Urothelium cell line (cell line): Measurements from ENCODE around the gene UNC13C.

Experiments used
- DNase-seq: peaks from one replicate; pipeline ENCODE4 v3.0.0; 2011; ENCODE audit warnings: low spot score, mixed read lengths
- FAIRE-seq: peaks from 2 replicates; lab custom pipeline; 2011; peaks lifted over from hg19 to GRCh38; lab: Jason Lieb, UNC

The UNC13C gene

DNA sequence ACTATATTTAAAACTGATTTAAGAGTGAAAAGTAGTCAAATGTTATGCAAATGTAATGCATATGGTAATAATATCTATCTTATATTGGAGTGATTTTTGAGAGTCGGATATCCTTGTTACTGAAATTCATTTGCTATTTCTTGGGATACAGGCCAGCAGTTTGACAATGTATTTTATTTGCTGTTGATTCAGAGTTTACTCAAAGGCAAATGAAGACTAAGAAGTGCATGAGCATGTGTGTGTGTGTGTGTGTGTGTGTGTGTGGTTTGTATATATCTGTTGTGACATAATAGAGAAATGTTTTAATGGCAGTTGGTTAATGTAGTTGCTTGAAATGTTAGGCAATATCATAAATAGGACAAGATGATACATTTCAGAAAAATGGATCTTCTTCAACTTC, 39.0 kb downstream of the UNC13C start:
- FAIRE-seq (no peak), DNase-seq (no peak)

DNA sequence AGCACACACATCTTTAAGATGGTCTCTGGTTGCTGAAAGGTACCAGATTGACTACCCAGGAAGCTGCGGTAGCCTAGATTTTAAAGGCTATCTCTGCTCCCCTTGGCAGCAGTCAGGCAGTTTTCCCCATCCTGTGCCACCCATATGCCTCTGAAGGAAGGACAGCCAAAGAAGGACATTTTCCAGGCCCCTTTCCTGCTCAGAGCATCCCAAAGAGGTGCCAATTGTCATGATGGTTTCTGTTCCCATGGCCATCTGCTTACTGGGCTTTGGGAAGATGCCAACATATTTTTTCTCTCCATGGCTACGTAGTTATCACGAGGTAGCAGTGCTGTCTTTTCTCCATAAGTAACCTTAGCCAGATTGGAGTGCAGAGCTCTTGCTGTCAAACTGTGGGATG, 39.7 kb downstream of the UNC13C start:
- DNase-seq (no peak), FAIRE-seq (no peak)

DNA sequence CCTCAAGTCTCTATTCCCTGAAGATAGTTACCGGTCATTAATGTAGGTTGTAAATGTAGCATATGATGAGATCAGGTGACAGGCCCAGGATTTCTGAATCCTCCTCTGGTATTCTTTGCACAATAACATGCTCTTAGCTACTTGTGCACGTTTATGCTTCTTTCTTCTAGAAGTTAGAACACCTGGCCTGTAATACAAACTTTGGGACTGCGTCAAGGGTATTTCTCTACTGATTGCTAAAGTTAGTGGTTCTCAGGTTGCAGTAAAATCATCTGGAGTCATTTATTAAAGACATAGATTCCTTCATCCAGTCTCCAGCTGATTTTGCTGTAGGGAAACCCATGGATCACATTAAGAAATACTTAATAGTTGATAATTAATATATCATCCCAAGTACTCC, 48.0 kb downstream of the UNC13C start:
- FAIRE-seq (no peak), DNase-seq (no peak)

DNA sequence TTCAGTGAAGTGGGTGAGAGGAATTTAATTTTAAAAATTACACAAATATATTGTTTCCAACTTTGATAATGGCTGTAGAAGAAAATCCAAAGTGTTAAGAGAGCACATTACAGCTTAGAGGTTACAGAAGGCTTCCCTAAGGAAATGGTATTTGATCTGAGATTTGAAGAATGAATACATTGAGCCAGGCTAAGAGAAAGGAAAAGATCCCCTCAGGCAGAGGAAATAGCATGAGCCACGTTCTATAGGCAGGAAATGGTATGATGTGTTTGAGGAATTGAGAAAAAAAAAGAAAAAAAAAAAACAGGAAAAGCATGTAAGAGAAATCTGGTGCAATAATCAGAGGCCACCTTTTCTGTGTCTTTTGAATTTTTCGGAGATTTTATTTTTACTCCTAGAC, 48.6 kb downstream of the UNC13C start:
- DNase-seq (no peak), FAIRE-seq (no peak)

DNA sequence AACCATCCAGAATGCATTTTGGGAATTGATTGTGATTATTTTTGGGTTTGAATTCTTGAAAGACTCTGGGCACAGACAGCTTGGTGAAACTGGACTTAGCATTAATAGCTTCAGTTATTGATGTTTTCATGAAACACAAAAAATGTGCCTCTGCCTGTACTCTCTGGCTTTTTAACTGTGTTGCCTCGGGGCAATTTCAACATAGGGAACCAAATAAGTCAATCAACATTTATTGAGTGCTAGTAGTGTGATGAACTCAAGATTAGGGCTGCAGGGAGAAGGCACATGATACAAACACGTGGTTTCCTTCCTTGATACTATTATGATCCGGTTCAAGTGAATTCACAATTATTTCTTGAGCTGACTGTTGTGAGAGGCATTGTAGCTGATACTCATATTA, 50.8 kb downstream of the UNC13C start:
- DNase-seq = no peak

DNA sequence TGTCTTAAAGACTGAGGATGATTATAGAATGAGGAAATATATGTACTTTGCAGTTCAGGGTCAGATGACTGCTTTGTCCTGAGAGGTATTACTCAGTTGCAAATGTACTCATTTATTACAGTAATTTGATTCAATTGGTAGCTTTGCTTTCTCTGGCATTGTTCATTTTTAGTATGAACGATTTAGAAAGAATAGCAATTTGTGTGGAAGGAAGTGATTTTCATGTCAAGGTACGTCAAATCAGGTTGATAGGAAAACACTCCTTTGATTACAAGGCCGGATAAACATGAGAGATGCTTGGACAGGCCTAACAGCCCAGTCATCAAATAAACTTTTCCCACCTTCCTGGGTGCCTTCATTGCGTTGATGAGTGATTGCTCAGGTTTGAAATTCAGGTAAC, 53.8 kb downstream of the UNC13C start:
- FAIRE-seq (no peak), DNase-seq (no peak)

More for the DNA sequence above, 50.8 kb downstream of the UNC13C start:
- no peak for FAIRE-seq

DNA sequence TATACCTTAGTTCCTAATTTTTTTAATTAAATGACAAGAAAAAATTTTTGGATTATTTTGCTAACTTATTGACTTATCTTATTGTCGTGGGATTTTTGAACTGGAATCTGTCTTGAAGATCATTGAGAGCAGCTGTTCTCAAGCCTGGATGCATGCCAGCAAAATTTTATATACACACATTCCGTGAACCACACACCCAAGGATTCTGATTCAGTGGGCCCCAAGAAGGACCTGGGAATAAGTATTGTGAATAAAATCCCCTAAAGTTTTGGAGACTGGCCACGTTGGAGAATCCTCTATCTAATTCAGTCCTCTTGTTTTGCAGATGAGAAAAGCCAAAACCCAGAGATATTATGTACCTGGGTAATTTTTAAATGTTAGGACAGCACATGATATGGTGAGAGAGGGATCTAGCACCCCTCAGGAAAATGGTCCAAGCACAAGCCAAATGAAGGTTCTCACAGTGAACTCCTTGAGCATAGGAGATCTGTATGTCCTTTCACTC, 55.2 kb downstream of the UNC13C start:
- DNase-seq (no peak), FAIRE-seq (no peak)

DNA sequence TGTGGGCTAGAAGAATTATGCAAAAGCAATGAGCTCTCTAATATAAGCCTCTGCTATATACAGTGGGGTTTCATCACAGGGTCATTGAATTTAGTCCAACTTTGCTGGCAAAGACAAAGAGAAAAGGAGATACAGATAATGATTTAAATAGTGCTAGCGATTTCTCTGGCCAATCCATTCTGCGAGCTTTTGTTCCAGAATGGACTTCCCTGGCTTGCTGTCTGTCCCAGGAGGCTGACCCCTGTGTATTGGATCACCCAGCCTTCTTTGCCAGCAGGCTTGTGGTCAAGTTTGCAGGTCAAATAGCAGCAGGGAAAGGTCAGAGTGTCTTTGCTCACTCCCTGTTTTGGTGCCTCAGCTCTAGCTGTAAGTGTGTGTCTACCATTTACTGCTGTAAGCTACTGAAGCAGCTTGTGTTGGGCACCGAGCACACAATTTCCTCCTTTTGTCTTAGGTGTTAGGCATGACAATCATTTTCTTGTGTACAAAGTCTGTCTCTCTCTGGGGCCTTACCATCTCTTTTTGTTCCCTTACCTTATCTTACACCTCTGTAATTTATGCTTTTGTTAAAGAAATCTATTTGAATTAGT, 55.7 kb downstream of the UNC13C start:
- FAIRE-seq (no peak), DNase-seq (no peak)

DNA sequence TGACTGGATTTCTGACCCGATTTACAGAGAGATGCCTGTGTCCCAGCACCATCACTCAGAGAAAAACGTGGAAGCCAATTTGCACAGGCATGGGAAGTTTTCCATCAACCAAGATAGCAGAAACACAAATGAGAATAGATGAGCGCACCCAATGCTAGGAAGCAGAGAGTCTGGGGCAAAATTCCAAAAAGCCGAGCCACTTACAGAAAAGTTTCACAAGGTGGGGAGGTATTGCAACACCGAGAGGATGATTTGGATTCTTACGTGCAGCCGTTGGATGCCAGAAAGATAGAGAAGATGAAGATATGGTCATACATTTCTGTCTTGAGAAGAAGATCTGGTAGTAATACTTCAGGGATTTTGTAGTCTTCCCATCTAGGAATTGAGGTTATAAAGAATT, 57.4 kb downstream of the UNC13C start:
- DNase-seq (no peak), FAIRE-seq (no peak)

DNA sequence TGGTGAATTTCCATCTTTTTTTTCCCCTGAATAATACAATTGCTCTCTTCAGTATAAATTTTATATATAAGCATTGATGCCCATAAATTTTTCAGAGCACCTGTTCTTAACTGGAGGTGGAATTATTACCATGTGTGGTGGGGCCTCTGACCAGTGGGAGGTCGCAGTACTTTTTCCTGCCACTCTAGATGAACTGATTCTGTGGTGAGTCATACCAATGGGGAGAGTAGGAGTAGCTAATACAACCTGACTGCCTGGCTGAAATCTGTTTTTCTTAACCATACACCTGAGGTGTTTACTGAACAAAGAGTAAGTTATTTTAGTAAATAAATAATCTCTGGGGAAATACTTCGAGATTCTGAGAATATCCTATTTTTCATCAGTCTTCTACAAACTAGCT, 67.2 kb downstream of the UNC13C start:
- DNase-seq (peak; percentile 5), FAIRE-seq (no peak)

DNA sequence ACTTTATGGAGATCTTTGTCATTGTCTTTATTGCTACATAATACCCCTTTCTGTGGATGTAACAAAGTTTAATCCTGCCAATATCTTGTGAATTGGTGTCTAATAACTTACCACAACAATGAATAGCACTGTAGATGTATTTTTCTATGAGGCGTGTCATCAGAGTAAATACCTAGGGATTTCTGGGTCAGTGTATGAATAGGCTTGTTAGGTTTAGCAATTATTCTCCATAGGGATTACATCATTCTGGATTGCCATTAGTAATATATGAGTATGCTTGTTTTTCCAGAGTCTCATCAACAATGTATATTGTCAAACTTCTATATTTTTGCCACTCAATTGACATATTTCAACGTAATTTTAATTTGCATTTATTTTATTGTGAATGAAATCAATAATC, 67.9 kb downstream of the UNC13C start:
- no peak for FAIRE-seq
- DNase-seq = no peak

DNA sequence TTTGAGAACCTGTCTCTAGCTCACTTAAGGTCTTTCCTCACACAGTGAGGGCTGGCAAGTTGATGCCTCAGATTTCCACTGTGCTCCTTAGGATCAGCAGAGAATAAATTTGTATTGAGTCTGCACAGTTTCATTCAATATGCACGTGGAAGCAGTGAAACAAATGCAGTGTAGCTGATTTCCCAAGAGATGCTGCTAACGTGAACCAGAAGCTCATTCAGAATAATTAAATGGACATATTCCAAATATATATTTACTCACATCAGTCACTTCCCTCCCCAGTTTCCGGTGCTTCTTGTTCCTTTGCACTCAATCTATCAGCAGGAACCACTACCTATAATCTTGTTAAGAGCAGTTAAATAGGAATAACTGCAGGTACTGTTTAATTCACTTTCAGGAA, 86.1 kb downstream of the UNC13C start:
- FAIRE-seq (no peak), DNase-seq (no peak)

DNA sequence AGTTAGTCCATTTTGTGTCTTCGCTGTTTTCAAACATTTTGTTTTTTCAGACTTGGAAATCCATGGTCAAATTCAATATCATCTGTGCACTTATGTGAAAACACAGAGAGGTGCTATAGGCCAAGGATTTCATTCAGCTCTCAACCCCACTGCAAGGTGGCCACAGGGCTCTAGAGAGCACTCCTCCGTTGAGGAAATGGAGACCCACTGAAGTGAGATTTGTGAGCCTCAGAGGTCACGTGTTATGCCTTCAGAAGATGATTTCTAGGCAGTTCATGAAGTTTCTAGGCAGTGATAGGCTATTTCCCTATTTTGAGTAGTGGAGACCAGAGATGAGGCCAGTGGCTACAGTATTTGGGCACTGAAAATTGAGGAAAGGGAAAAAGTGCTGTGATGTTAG, 88.2 kb downstream of the UNC13C start:
- FAIRE-seq = no peak

DNA sequence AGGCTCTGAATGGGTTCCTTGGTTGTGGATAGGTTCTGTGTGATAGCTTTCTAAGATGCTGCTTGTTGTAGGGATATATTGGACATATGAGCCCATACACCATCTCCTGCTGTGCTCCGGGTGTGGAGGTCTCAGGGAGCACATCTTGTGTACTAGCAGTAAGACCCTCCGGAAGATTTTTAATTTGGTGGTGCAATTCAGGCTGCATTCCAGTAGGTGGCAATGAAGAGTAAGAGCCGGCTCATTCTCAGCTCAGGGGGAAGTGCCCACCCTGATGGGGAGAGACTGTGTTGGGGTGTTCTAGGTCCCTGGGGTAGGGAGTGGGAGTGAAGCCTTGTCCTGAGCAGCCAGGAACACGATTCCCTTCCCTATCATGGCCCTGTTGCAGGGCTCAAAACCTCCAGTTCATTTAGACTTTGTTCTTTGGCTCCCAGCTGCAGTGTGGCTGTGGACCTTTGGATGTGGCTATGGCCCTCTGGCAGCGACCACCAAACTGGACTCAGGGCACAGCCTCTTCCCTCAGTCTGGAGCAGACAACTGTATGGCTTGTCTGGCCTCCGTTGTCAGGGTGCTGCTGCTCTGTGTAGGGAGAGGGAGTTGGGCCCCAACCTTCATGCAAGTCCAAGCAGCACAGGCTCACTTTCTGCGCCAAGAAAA, 104.7 kb downstream of the UNC13C start:
- DNase-seq (peak; percentile 10), FAIRE-seq (no peak)

More for the DNA sequence above, 88.2 kb downstream of the UNC13C start:
- DNase-seq = no peak

DNA sequence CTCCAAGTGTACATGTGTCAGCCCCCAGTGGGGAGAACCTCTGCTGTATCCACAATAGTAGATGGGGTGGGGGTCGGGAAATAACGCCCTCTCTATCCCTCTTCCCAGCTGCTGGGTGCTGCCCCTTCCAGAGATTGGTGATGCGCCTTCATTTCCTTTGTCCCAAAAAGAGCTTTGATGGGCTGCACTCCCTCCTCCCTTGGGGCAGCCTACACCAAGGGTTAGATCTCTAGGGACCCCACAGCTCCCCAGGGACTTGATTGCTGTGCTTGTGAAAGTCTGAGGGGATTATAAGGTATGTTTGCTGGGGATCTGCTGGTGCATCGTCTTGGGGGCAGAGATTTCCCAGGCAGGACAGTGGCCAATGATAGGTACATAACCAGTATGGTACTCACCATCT, 105.3 kb downstream of the UNC13C start:
- FAIRE-seq (no peak), DNase-seq (no peak)

DNA sequence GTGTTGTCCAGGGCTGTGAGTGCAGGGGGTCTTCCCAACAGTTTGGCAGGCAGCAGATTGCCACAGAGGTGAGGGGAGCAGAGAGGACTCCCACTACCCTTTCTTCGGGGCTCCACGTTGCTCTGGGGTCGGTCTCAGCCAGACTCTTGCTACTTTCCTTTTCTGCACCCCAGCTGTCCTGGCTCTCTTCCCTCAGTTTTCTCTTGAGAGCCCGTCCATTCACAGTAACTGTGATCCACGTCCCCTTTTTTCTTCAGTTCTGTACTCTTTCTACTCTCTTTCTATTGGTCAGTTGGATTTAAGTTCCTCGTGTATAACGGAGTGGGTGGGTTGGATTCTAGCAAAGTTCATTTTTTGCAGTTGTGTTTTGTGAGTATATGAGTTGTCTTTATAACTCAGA, 105.8 kb downstream of the UNC13C start:
- DNase-seq (no peak), FAIRE-seq (no peak)

DNA sequence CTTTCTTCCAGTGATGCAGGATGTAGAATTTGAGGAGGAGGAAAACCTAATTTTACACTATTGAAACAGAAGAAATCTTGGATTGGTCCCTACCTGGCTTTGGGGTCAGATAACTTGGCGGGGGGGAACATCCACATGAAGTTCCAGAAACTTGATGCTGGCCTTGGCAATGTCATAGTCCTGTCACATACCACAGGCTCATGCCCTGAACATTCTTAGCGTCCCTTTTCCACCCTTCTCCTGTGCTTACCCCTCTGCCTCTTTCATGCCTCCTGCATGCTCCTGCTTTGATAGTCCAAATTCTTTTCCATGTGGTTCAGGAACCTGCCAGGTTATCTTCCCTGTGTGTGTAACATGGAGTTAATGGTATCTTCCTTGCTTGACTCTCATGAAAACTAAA, 110.6 kb downstream of the UNC13C start:
- DNase-seq (no peak), FAIRE-seq (no peak)

DNA sequence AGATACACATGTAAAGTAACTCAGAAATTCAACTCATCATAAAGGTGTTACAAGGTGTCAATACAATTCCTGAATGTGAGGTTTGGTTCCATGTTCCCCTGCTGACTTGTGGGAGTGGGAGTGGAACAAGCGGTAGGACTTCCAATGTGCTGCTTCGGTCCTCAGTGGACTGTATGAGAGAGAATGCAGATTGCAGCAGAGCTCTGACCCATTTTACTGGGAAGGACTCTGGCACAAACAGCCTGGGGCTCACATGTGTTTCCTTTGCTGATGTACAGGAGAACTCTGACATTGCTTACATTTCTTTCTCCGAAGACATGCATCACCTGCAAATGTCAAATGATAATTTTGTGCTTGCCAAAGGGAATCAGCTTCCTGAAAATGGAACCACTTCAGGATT, 111.5 kb downstream of the UNC13C start:
- FAIRE-seq (no peak), DNase-seq (no peak)

DNA sequence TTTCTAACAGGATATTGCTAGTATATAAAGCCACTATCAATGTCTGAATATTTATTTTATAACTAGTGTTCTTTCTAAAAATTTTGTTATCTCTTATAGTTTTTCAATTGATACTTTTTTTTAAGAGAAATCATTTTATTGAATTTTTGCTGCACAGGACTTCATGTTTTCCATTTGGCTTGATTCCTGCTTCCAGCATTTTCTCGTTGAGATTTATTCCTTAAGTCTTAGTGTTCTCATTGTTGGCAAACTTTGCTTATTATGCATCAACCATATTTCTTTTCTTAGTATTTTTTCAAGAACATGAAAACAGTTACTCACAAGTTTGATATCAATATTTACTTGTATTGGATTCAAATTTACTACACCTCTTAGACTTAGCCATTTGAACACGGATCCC, 113.4 kb downstream of the UNC13C start:
- FAIRE-seq = no peak
- no peak for DNase-seq

DNA sequence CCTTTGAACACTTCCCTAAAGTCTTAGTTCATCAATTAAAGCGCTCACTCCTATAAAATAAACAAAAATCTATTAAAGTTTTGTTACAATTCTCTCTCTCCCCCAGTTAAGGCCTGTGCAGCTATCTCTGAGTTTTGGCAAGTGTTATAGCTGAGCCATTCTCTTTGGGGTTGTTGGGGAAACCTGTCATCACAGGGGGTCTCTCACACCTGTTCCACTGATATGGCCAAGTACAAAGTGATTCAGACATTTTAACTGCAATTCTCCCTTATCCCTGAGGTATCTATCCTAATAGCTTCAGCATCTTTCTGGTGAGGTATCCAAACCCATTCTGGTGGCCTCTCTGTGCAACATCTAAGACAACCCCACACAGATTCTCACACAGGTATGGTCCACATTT, 116.4 kb downstream of the UNC13C start:
- FAIRE-seq = no peak

DNA sequence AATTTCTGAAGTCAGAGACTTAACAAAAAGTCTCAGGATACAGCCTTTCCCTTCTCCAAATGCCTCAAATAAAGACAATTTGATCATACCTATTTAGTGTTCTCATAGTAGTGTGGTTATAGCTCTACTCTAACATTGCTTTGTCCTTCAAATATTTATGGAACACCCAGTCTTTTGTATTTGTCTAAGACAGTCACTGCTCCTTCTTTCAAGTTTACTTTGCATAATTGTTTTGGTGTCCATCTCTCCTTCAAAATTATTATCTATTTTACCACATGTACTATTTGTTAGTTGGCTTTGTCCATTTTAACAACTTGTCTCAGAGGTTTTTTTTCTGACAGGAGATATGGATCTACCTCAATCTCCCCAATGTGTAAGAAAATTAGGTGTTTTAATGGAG, 118.8 kb downstream of the UNC13C start:
- FAIRE-seq = no peak
- DNase-seq = no peak

More for the DNA sequence above, 116.4 kb downstream of the UNC13C start:
- no peak for DNase-seq

DNA sequence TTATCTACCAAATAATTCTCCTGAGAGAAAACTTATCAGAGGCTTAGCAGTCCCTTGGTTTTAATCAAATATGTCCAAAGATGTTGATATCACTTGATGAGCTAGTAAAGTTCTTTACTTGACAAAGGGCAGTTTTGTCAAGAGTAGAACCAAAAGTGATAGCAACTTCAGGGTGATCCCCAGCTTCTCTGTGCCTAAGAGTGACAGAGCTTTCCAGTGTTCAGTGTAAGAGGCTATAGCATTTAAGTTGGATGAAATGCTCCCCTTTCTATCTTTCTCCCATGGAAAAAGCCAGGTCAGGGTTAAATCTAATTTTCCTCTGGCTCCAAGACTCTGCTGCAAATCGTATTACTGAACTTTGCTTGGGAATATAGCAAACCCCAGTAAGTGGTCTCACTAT, 120.8 kb downstream of the UNC13C start:
- FAIRE-seq (no peak), DNase-seq (no peak)
